ENCODE results near the gene GPC6.

DNA sequence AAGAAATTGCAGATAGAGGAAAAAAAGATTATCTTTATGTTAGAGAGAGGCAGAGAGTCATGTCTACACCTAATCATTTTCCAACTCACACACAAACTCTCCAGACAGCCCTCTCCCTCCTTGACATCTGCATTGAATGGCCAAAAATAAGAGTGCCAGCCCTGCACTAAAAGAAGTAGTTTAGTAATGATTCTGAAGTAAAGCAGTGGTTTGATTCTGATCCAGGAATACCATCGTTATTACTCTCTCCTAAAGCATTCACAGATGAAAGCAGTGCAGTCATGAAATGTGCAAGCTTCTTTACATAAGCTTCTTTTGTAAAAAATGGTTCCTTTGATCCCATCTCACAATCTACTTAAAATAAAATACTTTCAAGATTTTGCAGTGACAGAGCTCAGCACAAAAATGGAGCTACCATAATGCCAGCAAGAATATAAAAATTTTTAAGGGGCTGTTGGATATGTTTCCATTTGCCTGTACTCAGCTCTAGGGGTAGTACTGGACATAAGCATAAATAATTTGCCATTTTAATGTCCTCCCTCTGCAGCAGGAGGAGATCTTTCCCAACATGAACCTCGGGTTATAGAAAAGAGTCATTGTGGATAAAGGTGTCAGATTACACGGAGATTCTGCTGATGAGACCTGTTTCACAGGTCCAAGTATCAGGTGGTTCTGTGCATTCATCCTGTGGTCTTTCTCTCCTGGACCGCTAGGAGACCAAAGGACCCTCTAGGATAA, 846.6 kb downstream of the GPC6 start:
- TF ChIP-seq, protein P1, sequence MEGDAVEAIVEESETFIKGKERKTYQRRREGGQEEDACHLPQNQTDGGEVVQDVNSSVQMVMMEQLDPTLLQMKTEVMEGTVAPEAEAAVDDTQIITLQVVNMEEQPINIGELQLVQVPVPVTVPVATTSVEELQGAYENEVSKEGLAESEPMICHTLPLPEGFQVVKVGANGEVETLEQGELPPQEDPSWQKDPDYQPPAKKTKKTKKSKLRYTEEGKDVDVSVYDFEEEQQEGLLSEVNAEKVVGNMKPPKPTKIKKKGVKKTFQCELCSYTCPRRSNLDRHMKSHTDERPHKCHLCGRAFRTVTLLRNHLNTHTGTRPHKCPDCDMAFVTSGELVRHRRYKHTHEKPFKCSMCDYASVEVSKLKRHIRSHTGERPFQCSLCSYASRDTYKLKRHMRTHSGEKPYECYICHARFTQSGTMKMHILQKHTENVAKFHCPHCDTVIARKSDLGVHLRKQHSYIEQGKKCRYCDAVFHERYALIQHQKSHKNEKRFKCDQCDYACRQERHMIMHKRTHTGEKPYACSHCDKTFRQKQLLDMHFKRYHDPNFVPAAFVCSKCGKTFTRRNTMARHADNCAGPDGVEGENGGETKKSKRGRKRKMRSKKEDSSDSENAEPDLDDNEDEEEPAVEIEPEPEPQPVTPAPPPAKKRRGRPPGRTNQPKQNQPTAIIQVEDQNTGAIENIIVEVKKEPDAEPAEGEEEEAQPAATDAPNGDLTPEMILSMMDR (IDR thresholded peaks at IDR 0.05; ENCODE audit: insufficient read depth, low read depth, low read length) = no peak
- no peak for TF ChIP-seq EZH2 (IDR thresholded peaks at IDR 0.05; ENCODE audit: insufficient read depth, low read length)

Data from astrocyte (in vitro differentiated cells and primary cell).